NCI-H2107 treated with DMSO at 0.1 percent for 48 hours (cell line): ENCODE results near the gene GCSAML.

Experiments used
- DNase-seq: peaks from one replicate; lab custom pipeline; 2025; ENCODE audit not compliant: unreplicated experiment; lab: John Stamatoyannopoulos, UW

Gene GCSAML

GRCh38 chr1:247574236-247574635 is 25.3 kb downstream of the GCSAML start:
- DNase-seq = no peak

DNA sequence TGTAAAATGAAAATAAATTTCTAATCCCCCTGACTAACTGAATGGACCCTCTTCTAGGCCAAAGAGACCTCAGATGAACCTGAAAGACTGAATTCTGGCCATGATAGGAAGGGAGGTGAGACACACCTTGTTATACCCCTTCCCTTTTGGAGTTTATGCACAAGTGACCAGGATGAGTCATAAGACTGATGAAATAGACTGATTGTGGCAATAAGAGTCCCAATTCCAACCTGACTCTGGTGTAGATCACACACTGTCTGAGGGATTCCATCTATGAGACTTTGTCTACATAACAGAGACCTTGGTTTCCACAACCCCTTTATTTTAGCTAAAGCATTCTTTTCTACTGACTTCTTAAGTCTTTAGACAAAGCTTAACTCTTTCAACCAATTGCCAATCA is 25.7 kb downstream of the GCSAML start:
- no peak for DNase-seq

DNA sequence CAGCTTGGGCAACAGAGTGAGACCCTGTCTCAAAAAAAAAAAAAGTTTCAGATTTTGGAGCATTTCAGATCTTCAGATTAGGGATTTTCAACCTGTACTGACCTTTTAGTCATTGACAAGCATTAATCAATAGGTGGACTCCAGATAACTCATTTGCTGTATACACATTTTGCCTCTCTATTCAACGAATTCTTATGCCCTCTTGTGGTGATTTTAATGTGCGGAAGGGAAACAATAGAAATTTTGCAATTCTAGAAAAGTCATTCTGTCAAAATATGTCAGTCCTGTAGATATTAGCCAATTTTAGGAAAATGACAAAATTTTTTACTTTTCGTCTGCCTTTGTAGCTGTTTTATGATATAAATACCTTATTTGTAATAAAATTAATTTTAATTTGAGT is 27.6 kb downstream of the GCSAML start:
- peak; percentile 3 for DNase-seq

DNA sequence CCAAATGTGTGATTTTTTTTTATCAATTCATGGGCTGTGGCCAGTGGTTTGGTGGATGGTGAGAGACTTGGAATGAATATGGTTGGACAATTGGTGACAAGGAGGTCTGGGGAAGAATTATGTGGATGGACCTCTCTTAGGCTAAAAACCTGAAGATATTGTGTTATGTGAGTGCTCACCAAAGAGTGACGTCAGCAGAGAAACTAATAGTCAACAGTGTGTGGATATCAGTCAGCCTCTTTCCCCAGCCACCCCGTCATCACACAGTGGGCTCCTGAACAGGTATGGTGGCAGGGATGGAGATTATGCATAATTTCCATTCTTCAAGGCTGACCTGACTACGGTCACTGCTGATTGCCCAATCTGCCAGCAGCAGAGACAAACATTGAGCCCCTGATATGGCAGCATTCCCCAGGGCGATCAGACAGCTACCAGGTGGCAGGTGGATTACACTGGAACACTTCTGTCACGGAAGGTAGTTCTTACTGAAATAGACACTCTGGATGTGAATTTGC is 30.1 kb downstream of the GCSAML start:
- no peak for DNase-seq

- DNase-seq = no peak
Observed at GRCh38 chr1:247588060-247588459, 39.1 kb downstream of the GCSAML start, which contains the start of gene OR2G2. OR2G2 (plus strand) TSS chr1:247588360; CDS start chr1:247588360, 0 bp downstream.

DNA sequence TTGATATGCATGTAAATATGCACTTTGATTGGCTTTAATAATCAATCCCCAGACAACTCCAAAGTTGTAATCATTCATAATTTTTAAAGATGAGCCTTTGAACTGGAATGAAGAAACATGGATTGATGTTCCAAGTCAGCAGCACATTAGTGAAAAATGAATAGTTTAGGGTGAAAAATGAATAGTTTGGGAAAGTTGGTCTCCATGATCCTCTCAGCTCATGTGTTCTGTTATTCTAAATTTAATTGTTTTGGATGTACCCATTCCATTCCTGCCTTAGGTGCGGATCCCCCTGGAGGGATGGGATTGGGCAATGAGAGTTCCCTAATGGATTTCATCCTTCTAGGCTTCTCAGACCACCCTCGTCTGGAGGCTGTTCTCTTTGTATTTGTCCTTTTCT is 56.4 kb downstream of the GCSAML start, which contains the start of gene OR2G3:
TSS of gene OR2G3 (plus strand) at position 301 of the 400 bp plus-strand sequence. CDS start at position 301, 0 bp downstream.
- no peak for DNase-seq

DNA sequence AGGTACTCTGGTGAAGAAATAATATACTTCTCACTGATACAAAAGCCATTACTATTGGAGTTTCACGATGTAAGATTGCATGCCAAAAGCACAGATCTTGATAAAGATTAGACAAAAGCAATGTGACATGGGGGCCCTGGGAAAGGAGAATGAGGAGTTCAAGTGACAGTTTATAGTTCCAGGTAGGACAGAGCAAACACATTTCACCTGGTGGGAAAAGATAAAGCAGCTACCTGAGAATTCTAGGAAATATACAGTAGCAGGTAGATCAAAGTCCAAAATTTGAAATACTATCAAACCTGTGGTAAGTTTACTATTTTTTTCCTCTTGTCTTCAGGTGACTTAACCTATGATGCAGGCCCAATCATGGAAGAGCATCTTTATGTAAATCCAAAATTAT is 64.5 kb downstream of the GCSAML start:
- DNase-seq = no peak

GRCh38 chr1:247614625-247615024 is 65.7 kb downstream of the GCSAML start:
- DNase-seq = no peak
